ENCODE measurements around the gene PTPN6. TPM values are rescaled to one million over a fixed set of nuclear protein-coding genes. Genes with fewer than 3 reads are reported as not detected.

Gene PTPN6
- total RNA-seq, 2 donors from 2014 or later = 44.8 to 48.1 TPM

- TF ChIP-seq, protein P1, sequence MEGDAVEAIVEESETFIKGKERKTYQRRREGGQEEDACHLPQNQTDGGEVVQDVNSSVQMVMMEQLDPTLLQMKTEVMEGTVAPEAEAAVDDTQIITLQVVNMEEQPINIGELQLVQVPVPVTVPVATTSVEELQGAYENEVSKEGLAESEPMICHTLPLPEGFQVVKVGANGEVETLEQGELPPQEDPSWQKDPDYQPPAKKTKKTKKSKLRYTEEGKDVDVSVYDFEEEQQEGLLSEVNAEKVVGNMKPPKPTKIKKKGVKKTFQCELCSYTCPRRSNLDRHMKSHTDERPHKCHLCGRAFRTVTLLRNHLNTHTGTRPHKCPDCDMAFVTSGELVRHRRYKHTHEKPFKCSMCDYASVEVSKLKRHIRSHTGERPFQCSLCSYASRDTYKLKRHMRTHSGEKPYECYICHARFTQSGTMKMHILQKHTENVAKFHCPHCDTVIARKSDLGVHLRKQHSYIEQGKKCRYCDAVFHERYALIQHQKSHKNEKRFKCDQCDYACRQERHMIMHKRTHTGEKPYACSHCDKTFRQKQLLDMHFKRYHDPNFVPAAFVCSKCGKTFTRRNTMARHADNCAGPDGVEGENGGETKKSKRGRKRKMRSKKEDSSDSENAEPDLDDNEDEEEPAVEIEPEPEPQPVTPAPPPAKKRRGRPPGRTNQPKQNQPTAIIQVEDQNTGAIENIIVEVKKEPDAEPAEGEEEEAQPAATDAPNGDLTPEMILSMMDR (IDR thresholded peaks at IDR 0.05) = no peak
- Histone ChIP-seq H3K4me3 (no peak overlapping the region), H3K27me3 (no peaks in the 10 kb centered on the region), H3K27ac (no peak overlapping the region), H3K9me3 (no peaks in the 10 kb centered on the region), H3K9ac (ENCODE audit: low read depth in 2 of 2, low read length in 2 of 2) (no peak overlapping the region), H3K4me1 (peaks cover 9% of the 10 kb centered on the region), H3K36me3 (no peaks in the 10 kb centered on the region)
- DNase-seq = no peak
- intact Hi-C loops (cut with DNase I) = no loop called here
These were observed 18.4 kb upstream of the PTPN6 start for GRCh38 chr12:6932766-6933165.

DNA sequence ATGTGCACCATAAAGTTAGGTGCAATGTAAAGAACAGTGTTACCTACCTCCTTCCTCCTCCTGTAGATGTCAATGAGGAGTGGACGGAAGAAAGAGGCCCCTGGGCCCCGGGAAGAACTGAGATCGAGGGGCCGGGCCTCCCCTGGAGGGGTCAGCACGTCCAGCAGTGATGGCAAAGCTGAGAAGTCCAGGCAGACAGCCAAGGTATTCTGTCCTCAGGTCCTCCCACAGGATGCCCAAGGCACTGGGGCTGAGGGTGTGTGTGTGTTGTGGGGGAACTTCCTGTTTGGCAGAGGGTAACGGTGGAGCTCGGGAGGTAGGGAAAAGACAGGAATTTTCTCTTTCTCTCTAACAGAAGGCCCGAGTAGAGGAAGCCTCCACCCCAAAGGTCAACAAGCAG, 17.0 kb upstream of the PTPN6 start:
- Histone ChIP-seq H3K27ac (peak overlapping the region; percentile 57), H3K9ac (ENCODE audit: low read depth in 2 of 2, low read length in 2 of 2) (peak overlapping the region in 1 of 2 donors; percentile 38)
- peak; percentile 68 for DNase-seq

GRCh38 chr12:6935371-6936193, 15.6 kb upstream of the PTPN6 start:
- DNase-seq = no peak
- no peak overlapping the region for H3K9ac ChIP-seq (ENCODE audit: low read depth in 2 of 2, low read length in 2 of 2)
- peak overlapping the region; percentile 3 for H3K27ac ChIP-seq
- peaks cover 9% of the 10 kb centered on the region for H3K4me1 ChIP-seq
- no peaks in the 10 kb centered on the region for H3K27me3 ChIP-seq
- H3K4me3 ChIP-seq = no peak overlapping the region
- no peaks in the 10 kb centered on the region for H3K9me3 ChIP-seq
- no peaks in the 10 kb centered on the region for H3K36me3 ChIP-seq
- intact Hi-C loops (cut with DNase I) = no loop called here
- TF ChIP-seq, protein P1 (IDR thresholded peaks at IDR 0.05) = no peak

More for the DNA sequence above, 17.0 kb upstream of the PTPN6 start:
- Histone ChIP-seq H3K9me3 (no peaks in the 10 kb centered on the region), H3K27me3 (no peaks in the 10 kb centered on the region), H3K4me1 (peaks cover 9% of the 10 kb centered on the region), H3K4me3 (no peak overlapping the region), H3K36me3 (no peaks in the 10 kb centered on the region)
- TF ChIP-seq, protein P1 (IDR thresholded peaks at IDR 0.05) = no peak
- intact Hi-C loops (cut with DNase I) = no loop called here

- H3K4me1 ChIP-seq = peaks cover 9% of the 10 kb centered on the region
- intact Hi-C loops (cut with DNase I) = no loop called here
- no peaks in the 10 kb centered on the region for H3K9me3 ChIP-seq
- no peak overlapping the region for H3K4me3 ChIP-seq
- DNase-seq = no peak
- no peaks in the 10 kb centered on the region for H3K27me3 ChIP-seq
- no peak overlapping the region for H3K27ac ChIP-seq
- TF ChIP-seq, protein P1 (IDR thresholded peaks at IDR 0.05) = no peak
- H3K9ac ChIP-seq (ENCODE audit: low read depth in 2 of 2, low read length in 2 of 2) = peak overlapping the region in 1 of 2 donors; percentile 90
- H3K36me3 ChIP-seq = no peaks in the 10 kb centered on the region
These were observed 14.9 kb upstream of the PTPN6 start for GRCh38 chr12:6936194-6936635.

- Histone ChIP-seq H3K9me3 (no peaks in the 10 kb centered on the region), H3K4me3 (peak overlapping the region; percentile 50), H3K9ac (ENCODE audit: low read depth in 2 of 2, low read length in 2 of 2) (peak overlapping the region; percentile 90 to 92), H3K27me3 (no peaks in the 10 kb centered on the region), H3K4me1 (peaks cover 9% of the 10 kb centered on the region), H3K36me3 (no peaks in the 10 kb centered on the region), H3K27ac (peak overlapping the region; percentile 82)
- DNase-seq = no peak
- TF ChIP-seq, protein P1 (IDR thresholded peaks at IDR 0.05) = no peak
- intact Hi-C loops (cut with DNase I) = no loop called here
These were observed 14.3 kb upstream of the PTPN6 start for GRCh38 chr12:6936636-6937480.
